EL (cell line): ENCODE data around the gene SRP68.
A peak's percentile ranks its signal among the peaks of the same experiment; 100 is the strongest.
"Not testable (repeated sequence)": the region's sequence is repeated elsewhere in the genome, so short reads cannot be mapped to it uniquely, and the experiment has no call there.

Experiments used
- DNase-seq: peaks from one replicate; pipeline ENCODE4 v3.0.0-alpha.2; 2016

The SRP68 gene

DNA sequence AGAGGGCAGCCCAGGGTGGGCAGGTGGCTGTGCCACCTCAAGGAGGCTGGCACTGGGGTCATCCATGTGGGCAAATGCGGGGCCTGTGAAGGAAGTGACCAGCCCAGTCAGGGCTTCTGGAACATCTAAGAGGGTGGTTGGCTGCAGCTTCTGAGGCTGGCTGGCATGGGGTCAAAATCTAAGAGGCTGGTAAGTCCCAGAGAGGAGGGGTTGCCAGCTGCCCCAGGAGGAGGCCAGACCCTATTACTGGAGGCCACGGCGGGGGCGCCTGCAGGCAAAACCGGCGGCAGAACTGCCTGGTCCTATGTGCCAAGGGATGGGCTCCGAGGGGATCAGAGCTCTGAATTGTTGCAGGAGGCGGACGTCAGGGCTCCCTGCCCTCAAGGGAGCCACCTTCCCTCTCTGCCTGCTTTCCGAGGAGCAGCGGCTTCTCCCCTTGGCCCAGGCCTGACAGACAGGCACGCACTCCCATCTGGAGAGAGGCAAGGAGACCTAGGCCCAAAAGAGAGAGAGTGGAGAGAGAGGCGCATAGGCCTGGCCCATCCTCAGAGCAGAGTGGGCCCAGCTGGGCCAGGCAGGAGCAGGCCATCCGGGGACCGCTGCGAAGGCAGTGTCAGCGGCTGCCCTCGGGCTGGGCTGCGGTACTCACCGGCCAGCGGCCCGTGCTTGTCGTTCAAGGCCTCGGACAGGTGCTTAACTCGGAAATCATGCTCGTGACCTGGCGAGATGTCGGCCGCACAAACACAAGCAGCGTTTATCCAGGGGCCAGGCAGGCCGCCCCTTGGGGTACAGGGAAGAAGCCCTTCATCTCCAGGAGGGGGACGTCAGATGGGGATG lies 17.6 kb upstream of the SRP68 start:
- DNase-seq: no peak

DNA sequence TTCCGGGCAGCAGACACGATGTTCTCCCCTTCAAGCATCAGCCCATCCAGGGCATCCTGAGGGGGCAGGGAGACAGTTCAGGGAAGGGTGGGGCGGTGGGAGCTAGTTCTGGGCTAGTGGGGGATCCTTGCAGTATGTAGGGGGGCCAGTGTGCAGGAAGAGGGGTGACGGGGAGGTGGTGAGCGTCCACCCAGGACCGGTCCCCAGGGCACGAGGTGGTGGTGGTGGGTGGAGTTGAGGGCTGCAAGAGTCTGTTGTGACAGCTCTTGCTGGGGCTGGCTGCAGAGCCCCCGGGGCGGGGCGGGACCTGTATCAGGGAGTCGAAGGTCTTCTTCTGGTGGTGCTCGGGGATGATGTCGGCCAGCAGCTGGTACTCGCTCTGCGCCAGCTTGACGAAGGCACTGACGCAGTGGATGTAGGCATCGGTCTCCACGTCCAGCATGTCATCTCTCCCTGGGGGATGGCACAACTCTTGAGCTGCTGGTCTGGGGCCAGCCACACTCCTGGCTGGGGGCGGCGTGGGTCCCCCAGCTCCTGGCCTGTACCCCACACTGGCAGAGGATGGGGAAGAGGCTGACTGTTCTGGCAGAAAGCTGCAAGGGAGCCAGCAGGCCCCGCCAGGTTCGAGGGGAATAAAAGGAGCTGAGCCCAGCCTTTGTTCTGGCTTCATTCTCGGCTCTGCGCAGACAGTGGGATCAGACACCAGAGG lies 16.7 kb upstream of the SRP68 start:
- DNase-seq: no peak

DNA sequence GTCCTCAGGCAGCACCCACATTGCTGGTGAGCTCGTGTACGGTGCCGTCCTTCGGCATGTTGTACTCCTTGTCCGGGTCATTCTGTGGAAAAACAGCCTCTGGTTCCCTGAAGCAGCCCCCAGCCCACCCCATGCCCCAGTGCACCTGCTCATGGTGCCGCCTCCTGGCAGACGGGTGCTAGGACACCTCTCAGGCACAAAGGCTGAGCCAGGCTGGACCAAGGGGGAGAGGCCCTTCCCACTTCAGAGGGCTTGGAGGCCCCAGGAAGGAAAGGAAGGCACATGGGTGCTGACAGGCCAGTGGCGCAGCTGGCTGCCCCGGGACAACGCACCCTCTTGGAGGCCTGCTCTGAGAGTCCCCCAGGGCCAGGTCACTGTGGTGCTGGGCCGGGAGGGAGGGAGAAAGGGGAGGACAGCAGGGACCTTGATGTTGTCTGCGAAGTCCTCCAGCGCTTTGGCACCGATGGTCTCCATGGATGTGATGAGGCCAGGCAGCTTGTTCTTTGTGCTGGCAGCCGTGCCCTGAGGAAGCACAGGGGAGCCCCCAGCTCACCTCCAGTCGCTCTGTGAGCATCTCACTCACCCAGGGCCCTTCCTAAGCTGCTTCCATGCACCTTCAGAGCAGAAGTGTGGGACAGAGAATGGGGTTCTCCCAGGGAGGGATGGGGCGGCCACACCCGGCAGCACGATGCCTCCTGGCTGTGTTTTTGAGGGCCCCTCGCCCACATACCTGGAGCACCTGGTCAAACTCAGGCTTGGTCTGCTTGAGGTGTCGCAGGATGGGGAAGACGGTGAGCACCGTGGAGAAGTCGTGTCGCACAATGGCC lies 15.9 kb upstream of the SRP68 start:
- DNase-seq: no peak

DNA sequence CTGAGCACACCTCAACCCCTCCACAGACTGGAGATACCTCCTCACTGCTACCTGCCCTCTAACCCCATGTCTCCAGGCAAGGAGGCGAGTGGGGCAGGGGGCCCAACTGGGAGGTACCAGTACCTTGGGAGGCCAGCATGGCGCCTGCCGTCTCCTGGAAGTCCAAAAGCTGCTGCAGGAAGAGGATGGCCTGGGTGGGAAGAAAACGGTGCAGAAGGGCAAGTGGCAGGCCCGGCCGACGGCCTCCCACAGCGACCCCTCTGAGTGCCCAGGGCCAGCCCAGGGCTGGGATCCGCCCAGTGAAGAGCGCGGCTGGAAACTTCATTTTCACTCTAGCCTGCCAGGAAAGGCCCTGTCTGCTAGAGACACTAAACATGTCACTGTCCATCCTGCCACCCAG lies 15.2 kb upstream of the SRP68 start:
- DNase-seq: no peak

DNA sequence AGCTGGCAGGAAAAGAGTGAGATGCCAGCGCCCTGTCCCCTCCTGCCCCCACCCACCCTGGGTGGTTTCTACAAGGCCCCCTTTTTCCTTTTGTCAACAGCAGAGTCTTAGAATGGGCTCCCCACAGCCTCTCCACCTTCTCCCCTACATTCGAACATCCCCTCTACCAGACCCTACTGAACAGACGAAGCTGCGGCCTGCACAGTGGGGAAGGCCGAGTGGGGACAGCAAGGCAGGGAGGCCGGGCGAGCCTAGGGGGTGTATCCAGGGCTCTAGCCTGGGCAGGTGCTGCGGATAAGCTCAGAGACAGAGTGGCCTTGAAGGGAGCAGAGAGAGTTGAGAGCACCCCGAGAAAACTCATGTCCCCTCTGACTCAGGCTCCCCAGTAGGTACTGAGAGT lies 14.1 kb upstream of the SRP68 start:
- no peak for DNase-seq

DNA sequence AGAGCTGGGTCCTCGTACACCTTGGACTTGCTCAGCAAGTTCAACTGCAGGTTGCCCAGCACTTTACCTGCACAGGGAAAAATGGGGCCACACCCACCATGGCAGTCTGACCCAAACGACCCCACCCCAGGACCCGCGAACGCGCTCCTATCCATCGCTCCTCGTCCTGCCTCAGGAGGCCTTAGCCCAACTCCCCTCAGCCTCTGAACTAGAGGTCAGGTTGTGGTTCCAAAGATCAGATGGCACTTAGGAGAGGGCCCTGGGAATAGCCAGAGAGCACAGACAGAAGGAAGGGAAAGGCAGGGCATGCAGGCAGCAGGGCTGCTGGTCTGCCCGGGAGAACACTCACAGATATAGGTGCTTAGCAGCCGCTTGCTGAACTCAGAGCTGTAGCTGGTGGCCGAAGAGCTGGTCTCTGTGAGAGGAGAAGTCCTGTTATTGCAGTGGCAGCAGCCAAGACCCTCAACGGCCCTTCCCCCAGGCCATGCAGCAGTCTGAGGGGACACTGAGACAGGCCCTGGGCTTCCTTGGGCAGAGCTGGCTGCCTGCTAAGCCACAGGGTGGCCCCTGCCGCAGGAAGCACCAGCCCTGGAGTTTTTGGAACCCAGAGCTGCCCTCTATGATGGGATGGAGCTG lies 13.5 kb upstream of the SRP68 start:
- DNase-seq: no peak

DNA sequence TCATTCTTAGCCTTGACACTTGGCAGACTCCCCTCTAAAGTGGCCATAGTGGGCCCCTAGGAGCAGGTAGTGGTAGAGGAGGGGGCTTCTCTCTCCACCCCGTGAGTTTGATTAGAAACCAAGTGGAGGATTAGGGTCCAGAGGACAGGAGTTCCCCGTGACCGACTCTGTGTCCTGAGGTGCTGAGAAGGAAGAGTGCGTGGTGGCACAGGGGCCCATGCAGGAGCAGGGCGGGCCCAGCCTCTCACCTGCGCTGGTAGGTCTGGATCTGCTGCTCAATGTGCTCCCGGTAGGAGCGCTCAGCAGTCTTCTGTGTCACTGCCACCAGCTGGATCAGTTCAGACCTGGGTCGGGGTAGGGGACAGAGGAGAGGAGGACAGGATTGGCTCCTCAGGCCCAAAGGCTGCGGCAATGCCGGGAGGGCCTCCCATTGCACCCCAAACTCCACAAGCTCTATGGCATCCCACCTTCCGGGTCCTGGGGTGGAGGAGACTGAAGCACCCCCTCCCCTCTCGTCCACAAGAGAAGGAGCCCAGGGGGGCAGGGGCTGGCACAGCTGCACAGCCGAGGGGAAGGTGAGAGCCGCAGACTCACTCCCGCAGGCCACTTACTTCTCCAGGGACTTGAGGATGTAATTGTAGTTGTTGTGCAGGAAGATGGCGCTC lies 12.9 kb upstream of the SRP68 start:
- no peak for DNase-seq

DNA sequence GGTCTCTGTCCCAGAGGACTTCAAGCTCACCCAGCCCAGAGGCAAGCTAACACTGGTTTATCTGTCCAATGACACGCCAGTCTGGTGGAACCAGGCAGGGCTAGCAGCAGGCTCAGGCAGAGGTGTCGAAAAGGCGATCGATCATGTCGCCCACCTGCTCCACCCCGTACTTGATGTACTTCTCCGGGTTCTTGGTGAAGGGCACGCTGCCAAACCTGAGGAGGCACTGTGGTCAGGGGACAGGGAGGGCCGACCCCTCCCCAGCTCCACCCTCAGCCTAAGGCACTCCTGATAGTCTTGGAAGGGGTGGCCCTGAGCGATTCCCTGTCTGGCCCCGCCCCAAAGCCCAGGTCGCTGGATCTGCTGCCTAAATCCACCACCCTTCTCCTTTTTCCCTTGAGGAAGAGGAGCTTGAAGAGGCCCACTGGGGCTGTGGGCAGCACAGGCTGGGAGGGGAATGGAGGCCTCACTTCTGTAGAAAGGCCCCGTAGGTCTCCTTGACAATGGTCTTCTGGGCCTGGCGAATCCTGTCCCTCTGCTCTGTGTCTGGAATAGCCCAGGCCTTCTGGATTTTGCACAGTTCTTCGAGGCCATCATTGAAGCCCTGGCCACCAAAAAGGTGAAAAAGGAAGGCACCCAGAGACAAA lies 11.3 kb upstream of the SRP68 start:
- no peak for DNase-seq

DNA sequence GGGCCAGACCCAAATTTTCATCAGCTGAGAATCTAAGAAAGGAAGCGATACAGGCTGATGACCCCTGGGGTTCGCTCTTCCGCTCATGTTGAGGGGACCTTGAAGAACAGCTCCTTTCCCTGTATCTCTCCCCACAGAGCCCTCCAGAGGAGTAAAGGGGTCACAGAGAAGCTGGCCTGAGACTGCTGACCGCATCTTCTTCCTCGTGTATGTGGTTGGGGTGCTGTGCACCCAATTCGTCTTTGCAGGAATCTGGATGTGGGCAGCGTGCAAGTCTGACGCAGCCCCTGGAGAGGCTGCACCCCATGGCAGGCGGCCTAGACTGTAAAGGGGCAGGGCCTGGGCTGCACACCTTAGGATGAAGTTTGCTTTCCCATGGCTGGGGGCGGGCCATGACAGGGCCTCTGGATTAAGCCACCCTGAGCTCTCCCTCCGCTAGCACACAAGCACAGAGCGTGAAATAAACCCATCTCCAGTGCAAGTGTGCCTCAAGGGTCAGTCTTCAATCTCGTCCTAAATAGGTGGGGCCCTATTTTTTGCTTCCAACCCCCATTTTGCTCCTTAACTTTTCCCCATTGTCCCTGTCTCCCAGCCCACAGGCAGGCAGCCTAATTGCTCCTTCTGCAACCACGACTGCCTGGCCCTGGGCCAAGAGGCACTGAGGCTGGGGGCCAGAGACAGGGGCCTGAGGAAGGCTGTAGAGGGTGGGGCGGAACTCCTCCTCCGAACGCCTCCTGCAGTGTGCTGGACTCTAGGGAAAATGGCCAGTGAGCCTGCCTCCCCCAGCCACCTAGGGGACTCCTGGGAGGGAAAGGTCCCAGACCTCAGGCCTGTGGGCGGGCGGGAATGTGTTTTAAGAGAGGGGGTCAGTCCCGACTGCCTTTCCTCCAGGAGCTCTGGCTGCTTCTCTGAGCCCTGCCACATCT lies 10.3 kb upstream of the SRP68 start:
- no peak for DNase-seq

DNA sequence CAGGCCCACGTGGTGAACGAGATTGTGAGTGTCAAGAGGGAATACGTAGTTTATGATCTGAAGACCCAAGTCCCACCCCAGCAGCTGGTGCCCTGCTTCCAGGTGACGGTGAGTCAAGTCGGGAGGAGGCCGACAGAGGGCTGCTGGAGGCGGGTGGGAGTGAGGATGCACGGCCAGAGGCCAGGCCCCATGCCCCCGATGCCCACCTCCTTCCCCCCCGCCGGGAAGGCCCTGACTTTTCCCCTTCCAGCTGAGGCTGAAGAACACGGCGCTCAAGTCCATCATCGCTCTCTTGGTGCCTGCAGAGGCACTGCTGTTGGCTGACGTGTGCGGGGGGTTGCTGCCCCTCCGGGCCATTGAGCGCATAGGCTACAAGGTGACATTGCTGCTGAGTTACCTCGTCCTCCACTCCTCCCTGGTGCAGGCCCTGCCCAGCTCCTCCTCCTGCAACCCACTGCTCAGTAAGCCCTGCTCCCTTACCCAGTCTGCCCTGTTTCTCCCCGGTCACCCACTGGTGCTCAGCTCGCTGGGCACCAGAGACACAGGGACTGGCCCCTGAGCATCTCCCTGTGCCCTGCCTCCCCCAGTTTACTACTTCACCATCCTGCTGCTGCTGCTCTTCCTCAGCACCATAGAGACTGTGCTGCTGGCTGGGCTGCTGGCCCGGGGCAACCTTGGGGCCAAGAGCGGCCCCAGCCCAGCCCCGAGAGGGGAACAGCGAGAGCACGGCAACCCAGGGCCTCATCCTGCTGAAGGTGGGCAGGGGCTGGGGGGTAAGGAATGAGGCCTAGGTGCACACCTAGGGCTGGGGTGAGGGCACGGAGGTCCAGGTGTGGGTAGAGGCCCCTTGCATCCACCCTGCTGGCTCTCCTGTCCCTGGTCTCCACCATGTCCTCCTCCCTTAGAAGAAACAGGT lies 9.2 kb upstream of the SRP68 start:
- no peak for DNase-seq

DNA sequence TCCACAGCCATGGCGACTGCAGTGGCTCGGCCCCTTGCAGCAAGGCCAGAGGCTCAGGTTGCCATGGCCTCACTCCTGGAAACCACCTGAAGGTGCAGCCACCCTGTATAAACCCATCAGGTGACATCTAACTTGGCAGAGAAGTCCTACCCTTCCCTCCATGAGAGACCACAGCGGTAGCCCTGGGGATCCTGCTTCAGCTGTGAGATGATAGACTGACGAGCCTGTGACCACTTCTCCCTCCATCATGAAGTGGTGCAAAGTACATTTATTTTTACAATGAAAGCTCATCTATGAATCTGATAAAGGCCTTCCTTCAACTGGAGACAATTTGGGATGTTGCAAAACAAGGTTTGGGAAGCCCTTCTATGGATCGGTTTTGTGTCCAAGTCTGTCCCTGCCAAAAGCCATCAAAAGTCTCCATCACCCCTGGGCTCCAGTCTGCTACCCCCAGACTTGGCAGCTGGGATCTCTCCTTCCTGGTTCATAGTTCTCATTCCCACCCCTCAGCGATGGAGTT lies 8.5 kb upstream of the SRP68 start:
- no peak for DNase-seq

DNA sequence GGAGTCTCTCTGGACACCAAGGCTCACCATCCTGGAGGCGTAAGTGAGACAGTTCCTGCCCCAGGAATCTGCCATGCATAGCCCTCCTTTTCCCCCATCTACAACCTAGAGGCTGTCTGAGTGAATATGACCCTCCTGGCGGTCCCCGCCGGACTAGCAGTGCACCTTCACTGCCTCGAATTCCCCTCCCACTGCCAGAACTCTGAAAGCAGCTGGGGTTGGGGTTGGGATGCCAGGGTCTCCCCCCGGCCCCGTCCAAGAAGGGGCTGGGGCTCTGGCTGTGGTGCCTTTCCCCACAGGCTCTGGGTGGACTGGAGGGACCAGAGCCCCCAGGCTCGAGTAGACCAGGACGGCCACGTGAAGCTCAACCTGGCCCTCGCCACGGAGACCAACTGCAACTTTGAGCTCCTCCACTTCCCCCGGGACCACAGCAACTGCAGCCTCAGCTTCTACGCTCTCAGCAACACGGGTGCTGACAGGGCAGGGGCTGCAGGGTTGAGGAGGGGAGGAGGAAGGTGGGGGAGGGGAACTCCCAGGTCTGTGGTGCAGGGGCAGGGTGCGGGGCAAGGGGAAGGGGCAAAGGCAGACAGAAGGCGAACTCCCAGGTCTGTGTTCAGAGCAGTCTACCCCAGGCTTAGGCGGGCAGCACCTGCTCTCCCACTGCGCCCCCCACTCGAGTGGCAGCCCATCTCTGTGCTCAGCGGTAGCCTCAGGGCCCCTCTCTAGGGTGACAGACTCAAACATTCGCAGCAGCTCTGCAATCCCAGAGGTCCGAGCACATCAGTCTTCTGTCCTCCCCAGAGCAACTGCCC lies 7.8 kb upstream of the SRP68 start:
- peak; percentile 29 for DNase-seq

DNA sequence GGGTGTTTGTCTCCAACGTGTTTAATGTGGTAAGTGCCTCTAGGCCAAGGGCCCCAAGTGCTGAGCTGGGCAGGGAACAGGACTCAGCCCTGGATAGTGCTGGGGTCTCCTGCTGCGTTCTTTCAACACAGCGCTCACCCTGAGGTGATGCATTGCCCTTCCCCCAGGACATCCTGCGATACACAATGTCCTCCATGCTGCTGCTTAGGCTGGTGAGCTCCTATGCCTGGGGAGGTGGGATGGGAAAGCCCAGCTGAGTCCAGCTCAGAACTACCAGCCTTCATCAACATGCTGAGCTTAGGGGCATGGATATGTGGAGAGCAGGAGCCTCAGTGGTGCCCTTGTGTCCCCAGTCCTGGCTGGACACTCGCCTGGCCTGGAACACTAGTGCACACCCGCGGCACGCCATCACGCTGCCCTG lies 7.2 kb upstream of the SRP68 start:
- no peak for DNase-seq

DNA sequence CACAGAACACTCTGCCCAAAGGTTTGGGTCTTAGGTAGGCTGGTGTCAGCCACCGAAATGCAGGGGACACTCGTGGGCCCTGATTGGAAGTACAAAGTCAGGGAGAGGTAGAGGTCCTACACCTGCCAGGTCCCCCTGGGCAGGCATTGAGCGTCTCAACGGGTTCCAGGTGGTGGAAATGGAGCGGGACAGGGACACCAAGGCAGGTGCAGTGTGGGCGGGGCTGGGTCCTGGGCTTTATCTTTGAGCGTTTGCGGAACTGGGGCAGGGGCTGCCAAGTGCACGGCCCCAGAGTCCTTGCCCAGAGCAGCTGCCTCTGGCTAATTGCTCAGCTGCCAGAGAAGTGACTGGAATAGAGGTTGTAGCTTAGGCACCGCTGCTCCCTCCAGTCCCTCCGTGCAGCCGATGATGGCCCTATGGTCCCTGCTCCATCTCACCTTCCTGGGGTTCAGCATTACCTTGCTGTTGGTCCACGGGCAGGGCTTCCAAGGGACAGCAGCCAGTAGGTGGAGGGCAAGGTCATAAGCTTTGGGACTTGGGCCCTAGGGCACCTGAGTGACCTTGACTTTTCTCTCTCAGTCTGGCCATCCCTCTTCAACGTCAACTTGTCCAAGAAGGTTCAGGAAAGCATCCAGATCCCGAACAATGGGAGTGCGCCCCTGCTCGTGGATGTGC lies 6.7 kb upstream of the SRP68 start, which contains the start of gene ZACN:
Gene ZACN (plus strand): TSS at position 323 of the 675 bp plus-strand sequence. CDS start 83 bp downstream, at position 406.
- DNase-seq: no peak

DNA sequence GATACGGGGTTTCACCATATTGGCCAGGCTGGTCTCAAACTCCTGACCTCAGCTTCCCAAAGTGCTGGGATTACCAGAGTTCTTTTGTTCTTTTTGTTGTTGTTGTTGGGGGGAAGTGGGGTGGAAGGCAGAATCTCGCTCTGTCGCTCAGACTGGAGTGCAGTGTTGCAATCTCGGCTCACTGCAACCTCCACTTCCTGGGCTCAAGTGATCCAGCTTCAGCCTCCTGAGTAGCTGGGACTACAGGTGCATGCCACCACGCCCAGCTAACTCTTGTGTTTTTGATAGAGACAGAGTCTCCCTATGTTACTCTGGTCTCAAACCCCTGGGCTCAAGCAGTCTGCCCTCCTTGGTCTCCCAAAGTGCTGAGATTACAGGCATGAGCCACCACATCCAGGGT lies 6.1 kb upstream of the SRP68 start:
- not testable (repeated sequence) for DNase-seq

DNA sequence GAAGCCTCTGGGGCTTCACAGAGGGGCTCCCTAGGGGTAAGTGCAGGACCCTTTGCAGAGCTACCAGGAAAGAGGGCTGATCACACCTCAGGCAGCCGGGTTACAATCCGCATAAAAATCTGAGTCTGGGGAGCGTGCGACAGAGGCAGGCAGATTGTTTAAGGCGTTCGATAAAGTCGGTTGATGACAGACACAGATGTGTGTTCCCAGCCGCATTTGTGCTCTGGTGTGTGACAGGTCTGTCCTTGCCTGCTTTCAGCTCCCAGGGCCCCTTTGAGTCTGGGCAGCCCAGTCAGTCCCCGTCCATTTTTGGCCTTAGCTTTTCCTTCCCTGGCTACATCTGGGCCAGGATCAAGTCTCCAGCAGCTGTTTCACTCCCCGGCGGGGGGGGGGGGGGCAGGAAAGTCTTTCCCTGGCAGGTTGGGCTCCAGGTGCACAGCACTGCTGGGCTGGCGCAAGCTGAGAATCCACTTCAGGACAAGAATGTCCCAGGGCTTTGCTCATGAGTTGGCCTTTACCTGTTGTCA lies 5.3 kb upstream of the SRP68 start:
- no peak for DNase-seq

DNA sequence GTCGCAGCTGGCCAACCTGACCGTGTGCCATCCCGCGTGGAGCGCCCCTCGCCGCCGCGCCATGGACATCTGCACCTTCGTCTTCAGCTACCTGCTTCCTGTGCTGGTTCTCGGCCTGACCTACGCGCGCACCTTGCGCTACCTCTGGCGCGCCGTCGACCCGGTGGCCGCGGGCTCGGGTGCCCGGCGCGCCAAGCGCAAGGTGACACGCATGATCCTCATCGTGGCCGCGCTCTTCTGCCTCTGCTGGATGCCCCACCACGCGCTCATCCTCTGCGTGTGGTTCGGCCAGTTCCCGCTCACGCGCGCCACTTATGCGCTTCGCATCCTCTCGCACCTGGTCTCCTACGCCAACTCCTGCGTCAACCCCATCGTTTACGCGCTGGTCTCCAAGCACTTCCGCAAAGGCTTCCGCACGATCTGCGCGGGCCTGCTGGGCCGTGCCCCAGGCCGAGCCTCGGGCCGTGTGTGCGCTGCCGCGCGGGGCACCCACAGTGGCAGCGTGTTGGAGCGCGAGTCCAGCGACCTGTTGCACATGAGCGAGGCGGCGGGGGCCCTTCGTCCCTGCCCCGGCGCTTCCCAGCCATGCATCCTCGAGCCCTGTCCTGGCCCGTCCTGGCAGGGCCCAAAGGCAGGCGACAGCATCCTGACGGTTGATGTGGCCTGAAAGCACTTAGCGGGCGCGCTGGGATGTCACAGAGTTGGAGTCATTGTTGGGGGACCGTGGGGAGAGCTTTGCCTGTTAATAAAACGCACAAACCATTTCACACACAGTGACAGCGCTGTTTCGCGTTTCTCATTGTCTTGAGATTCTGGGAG lies 4.7 kb upstream of the SRP68 start:
- no peak for DNase-seq
